Stimulated activated memory B cell treated with anti-CD40 and anti-IgM and Interleukin-4, amounts not matched to agents 10 μg/mL and 1 μg/mL and 100 μg/mL, for 72 hours (primary cell): ENCODE measurements around the gene VWA8.

ENCODE experiments used
- ATAC-seq: fragments of 150-1000 bp; cut with Tn5 transposase; 2 replicates; pipeline ENCODE4 v1.10.0; 2021
- H3K27ac Mint-ChIP-seq: one replicate; pipeline ENCODE4 v1.8.0; 2022; ENCODE audit warnings: mild to moderate bottlenecking, mixed read lengths
- H3K27me3 Mint-ChIP-seq: one replicate; pipeline ENCODE4 v1.8.0; 2022; ENCODE audit warnings: mixed read lengths
- H3K36me3 Mint-ChIP-seq: one replicate; pipeline ENCODE4 v1.8.0; 2022; ENCODE audit warnings: mixed read lengths
- H3K4me1 Mint-ChIP-seq: one replicate; pipeline ENCODE4 v1.8.0; 2022; ENCODE audit warnings: mixed read lengths
- H3K4me3 Mint-ChIP-seq: one replicate; pipeline ENCODE4 v1.8.0; 2022; ENCODE audit warnings: mild to moderate bottlenecking, moderate library complexity, mixed read lengths
- H3K9me3 Mint-ChIP-seq: one replicate; pipeline ENCODE4 v1.8.0; 2022; ENCODE audit warnings: mixed read lengths

The VWA8 gene

GRCh38 chr13:41702540-41702939 lies 258.4 kb downstream of the VWA8 start:
- Mint-ChIP-seq H3K27me3 (no peaks in the 10 kb centered on the region), H3K36me3 (peaks cover 36% of the 10 kb centered on the region), H3K9me3 (no peaks in the 10 kb centered on the region), H3K27ac (no peak overlapping the region), H3K4me3 (no peak overlapping the region), H3K4me1 (no peaks in the 10 kb centered on the region)
- no peak for ATAC-seq

GRCh38 chr13:41701676-41702075 lies 259.2 kb downstream of the VWA8 start:
- H3K27me3 Mint-ChIP-seq: no peaks in the 10 kb centered on the region
- H3K27ac Mint-ChIP-seq: no peak overlapping the region
- no peaks in the 10 kb centered on the region for H3K9me3 Mint-ChIP-seq
- H3K36me3 Mint-ChIP-seq: peaks cover 38% of the 10 kb centered on the region
- ATAC-seq: no peak
- H3K4me3 Mint-ChIP-seq: no peak overlapping the region
- H3K4me1 Mint-ChIP-seq: peaks cover 7% of the 10 kb centered on the region

- no peak overlapping the region for H3K27ac Mint-ChIP-seq
- peaks cover 40% of the 10 kb centered on the region for H3K36me3 Mint-ChIP-seq
- no peaks in the 10 kb centered on the region for H3K27me3 Mint-ChIP-seq
- H3K9me3 Mint-ChIP-seq: no peaks in the 10 kb centered on the region
- no peak overlapping the region for H3K4me3 Mint-ChIP-seq
- no peak for ATAC-seq
- peaks cover 10% of the 10 kb centered on the region for H3K4me1 Mint-ChIP-seq
Observed at GRCh38 chr13:41700790-41701310, 260.1 kb downstream of the VWA8 start.

- Mint-ChIP-seq H3K4me1 (peaks cover 20% of the 10 kb centered on the region), H3K4me3 (no peak overlapping the region), H3K36me3 (peaks cover 41% of the 10 kb centered on the region), H3K27ac (no peak overlapping the region), H3K27me3 (no peaks in the 10 kb centered on the region), H3K9me3 (no peaks in the 10 kb centered on the region)
- ATAC-seq: no peak
Observed at GRCh38 chr13:41699759-41700158, 261.1 kb downstream of the VWA8 start.

GRCh38 chr13:41697578-41697977 lies 263.3 kb downstream of the VWA8 start:
- H3K4me1 Mint-ChIP-seq: peaks cover 23% of the 10 kb centered on the region
- peaks cover 37% of the 10 kb centered on the region for H3K36me3 Mint-ChIP-seq
- H3K27me3 Mint-ChIP-seq: no peaks in the 10 kb centered on the region
- no peak for ATAC-seq
- H3K9me3 Mint-ChIP-seq: no peaks in the 10 kb centered on the region
- no peak overlapping the region for H3K27ac Mint-ChIP-seq
- H3K4me3 Mint-ChIP-seq: no peak overlapping the region

- Mint-ChIP-seq H3K4me1 (peaks cover 23% of the 10 kb centered on the region), H3K27me3 (no peaks in the 10 kb centered on the region), H3K36me3 (peaks cover 37% of the 10 kb centered on the region), H3K9me3 (no peaks in the 10 kb centered on the region), H3K4me3 (no peak overlapping the region), H3K27ac (no peak overlapping the region)
- no peak for ATAC-seq
Observed at GRCh38 chr13:41696163-41697003, 264.5 kb downstream of the VWA8 start.

GRCh38 chr13:41694545-41695301 lies 266.2 kb downstream of the VWA8 start:
- H3K9me3 Mint-ChIP-seq: no peaks in the 10 kb centered on the region
- peaks cover 23% of the 10 kb centered on the region for H3K4me1 Mint-ChIP-seq
- H3K27ac Mint-ChIP-seq: no peak overlapping the region
- ATAC-seq: peak; percentile 58
- no peaks in the 10 kb centered on the region for H3K27me3 Mint-ChIP-seq
- H3K36me3 Mint-ChIP-seq: peaks cover 47% of the 10 kb centered on the region
- H3K4me3 Mint-ChIP-seq: no peak overlapping the region

GRCh38 chr13:41693434-41693833 lies 267.5 kb downstream of the VWA8 start:
- Mint-ChIP-seq H3K27ac (no peak overlapping the region), H3K27me3 (no peaks in the 10 kb centered on the region), H3K4me3 (no peak overlapping the region), H3K36me3 (peaks cover 51% of the 10 kb centered on the region), H3K4me1 (peaks cover 23% of the 10 kb centered on the region), H3K9me3 (no peaks in the 10 kb centered on the region)
- ATAC-seq: no peak

- no peak overlapping the region for H3K4me3 Mint-ChIP-seq
- no peak overlapping the region for H3K27ac Mint-ChIP-seq
- peaks cover 12% of the 10 kb centered on the region for H3K4me1 Mint-ChIP-seq
- ATAC-seq: no peak
- H3K36me3 Mint-ChIP-seq: peaks cover 42% of the 10 kb centered on the region
- no peaks in the 10 kb centered on the region for H3K27me3 Mint-ChIP-seq
- H3K9me3 Mint-ChIP-seq: no peaks in the 10 kb centered on the region
Observed at GRCh38 chr13:41691274-41691673, 269.6 kb downstream of the VWA8 start.

GRCh38 chr13:41682766-41683165 lies 278.1 kb downstream of the VWA8 start:
- no peak for ATAC-seq
- Mint-ChIP-seq H3K9me3 (peaks cover 3% of the 10 kb centered on the region), H3K27ac (no peak overlapping the region), H3K4me3 (no peak overlapping the region), H3K27me3 (no peaks in the 10 kb centered on the region), H3K4me1 (no peaks in the 10 kb centered on the region), H3K36me3 (peaks cover 66% of the 10 kb centered on the region)

GRCh38 chr13:41682001-41682400 lies 278.9 kb downstream of the VWA8 start:
- Mint-ChIP-seq H3K4me1 (no peaks in the 10 kb centered on the region), H3K4me3 (no peak overlapping the region), H3K36me3 (peaks cover 69% of the 10 kb centered on the region), H3K27me3 (no peaks in the 10 kb centered on the region), H3K9me3 (peaks cover 3% of the 10 kb centered on the region), H3K27ac (no peak overlapping the region)
- ATAC-seq: no peak

GRCh38 chr13:41681587-41681986 lies 279.3 kb downstream of the VWA8 start:
- no peaks in the 10 kb centered on the region for H3K27me3 Mint-ChIP-seq
- H3K27ac Mint-ChIP-seq: no peak overlapping the region
- H3K36me3 Mint-ChIP-seq: peaks cover 70% of the 10 kb centered on the region

GRCh38 chr13:41680900-41681299 lies 280.0 kb downstream of the VWA8 start:
- H3K9me3 Mint-ChIP-seq: peaks cover 3% of the 10 kb centered on the region
- H3K4me1 Mint-ChIP-seq: no peaks in the 10 kb centered on the region
- H3K4me3 Mint-ChIP-seq: no peak overlapping the region
- peaks cover 70% of the 10 kb centered on the region for H3K36me3 Mint-ChIP-seq
- H3K27ac Mint-ChIP-seq: no peak overlapping the region
- no peaks in the 10 kb centered on the region for H3K27me3 Mint-ChIP-seq
- ATAC-seq: no peak

More at GRCh38 chr13:41681587-41681986, 279.3 kb downstream of the VWA8 start:
- Mint-ChIP-seq H3K4me3 (no peak overlapping the region), H3K9me3 (peaks cover 3% of the 10 kb centered on the region), H3K4me1 (no peaks in the 10 kb centered on the region)
- no peak for ATAC-seq

- Mint-ChIP-seq H3K27me3 (no peaks in the 10 kb centered on the region), H3K36me3 (peaks cover 63% of the 10 kb centered on the region), H3K4me3 (no peak overlapping the region), H3K9me3 (peaks cover 3% of the 10 kb centered on the region), H3K27ac (no peak overlapping the region), H3K4me1 (no peaks in the 10 kb centered on the region)
- no peak for ATAC-seq
Observed at GRCh38 chr13:41678848-41679247, 282.1 kb downstream of the VWA8 start.

- no peak for ATAC-seq
- no peaks in the 10 kb centered on the region for H3K9me3 Mint-ChIP-seq
- no peak overlapping the region for H3K4me3 Mint-ChIP-seq
- no peaks in the 10 kb centered on the region for H3K27me3 Mint-ChIP-seq
- peaks cover 63% of the 10 kb centered on the region for H3K36me3 Mint-ChIP-seq
- H3K27ac Mint-ChIP-seq: no peak overlapping the region
- H3K4me1 Mint-ChIP-seq: no peaks in the 10 kb centered on the region
Observed at GRCh38 chr13:41678249-41678648, 282.7 kb downstream of the VWA8 start.
